GM23248 (cell line): ENCODE data around the gene BBLN. TPM values are rescaled to one million over a fixed set of nuclear protein-coding genes. Genes with fewer than 3 reads are reported as not detected.

Source experiments
- DNase-seq: peaks from one replicate; pipeline ENCODE4 v3.0.0-alpha.2; 2015
- H2AFZ ChIP-seq: fragments of 200-600 bp; sonication (generic); 2 replicates; pipeline ENCODE4 v1.6.1; 2016; ENCODE audit warnings: antibody characterized with exemption
- H3F3A ChIP-seq: fragments of 200-600 bp; sonication (generic); 2 replicates; pipeline ENCODE4 v1.6.1; 2016; ENCODE audit warnings: mild to moderate bottlenecking, antibody characterized with exemption, mixed run types; ENCODE audit not compliant: insufficient read depth
- H3K27ac ChIP-seq: fragments of 200-600 bp; sonication (generic); 2 replicates; pipeline ENCODE4 v1.5.1; 2016; ENCODE audit warnings: mild to moderate bottlenecking
- H3K27me3 ChIP-seq: fragments of 200-600 bp; sonication (generic); replicated peaks from 2 replicates; pipeline ENCODE4 v1.6.1; 2016; ENCODE audit warnings: mild to moderate bottlenecking; ENCODE audit not compliant: insufficient read depth
- H3K36me3 ChIP-seq: fragments of 200-600 bp; sonication (generic); 2 replicates; pipeline ENCODE4 v1.6.1; 2016; ENCODE audit warnings: low read depth, mild to moderate bottlenecking
- H3K4me1 ChIP-seq: fragments of 200-600 bp; sonication (generic); 2 replicates; pipeline ENCODE4 v1.6.1; 2016; ENCODE audit warnings: mild to moderate bottlenecking; ENCODE audit not compliant: insufficient read depth
- H3K4me2 ChIP-seq: fragments of 200-600 bp; sonication (generic); one replicate; pipeline ENCODE4 v1.6.1; 2016; ENCODE audit warnings: mild to moderate bottlenecking; ENCODE audit not compliant: unreplicated experiment
- H3K4me3 ChIP-seq: fragments of 200-600 bp; sonication (generic); 2 replicates; pipeline ENCODE4 v1.5.1; 2016; ENCODE audit warnings: mild to moderate bottlenecking
- H3K79me2 ChIP-seq: fragments of 200-600 bp; sonication (generic); 2 replicates; pipeline ENCODE4 v1.6.1; 2016; ENCODE audit warnings: mild to moderate bottlenecking; ENCODE audit not compliant: insufficient read depth
- H3K9ac ChIP-seq: fragments of 200-600 bp; sonication (generic); 2 replicates; pipeline ENCODE4 v1.6.1; 2016; ENCODE audit warnings: mild to moderate bottlenecking
- H3K9me2 ChIP-seq: fragments of 200-600 bp; sonication (generic); 2 replicates; pipeline ENCODE4 v1.6.1; 2016; ENCODE audit warnings: mixed run types, mild to moderate bottlenecking, moderate library complexity; ENCODE audit not compliant: insufficient read depth
- H3K9me3 ChIP-seq: fragments of 200-600 bp; sonication (generic); one replicate; pipeline ENCODE4 v1.6.1; 2017; ENCODE audit warnings: low read depth
- H4K20me1 ChIP-seq: fragments of 200-600 bp; sonication (generic); 2 replicates; pipeline ENCODE4 v1.6.0; 2016; ENCODE audit not compliant: insufficient read depth
- EZH2 ChIP-seq: fragments of 200-600 bp; sonication (generic); IDR thresholded peaks from 2 replicates; pipeline ENCODE4 v1.6.1; 2018; ENCODE audit warnings: antibody characterized with exemption, mild to moderate bottlenecking; ENCODE audit not compliant: insufficient read depth, poor library complexity, severe bottlenecking
- EZH2phosphoT487 ChIP-seq: fragments of 200-600 bp; sonication (generic); IDR thresholded peaks from 2 replicates; pipeline ENCODE4 v1.6.1; 2018; ENCODE audit warnings: antibody characterized with exemption, moderate library complexity, mild to moderate bottlenecking, low read depth; ENCODE audit not compliant: insufficient read depth
- WGBS, 2 experiments: methylation state at CpG; one replicate each; pipeline ENCODE4 v1.1.6; 2015 to 2017; ENCODE audit warnings: low lambda C conversion rate in 2 of 2, low coverage in 1 of 2; ENCODE audit errors: missing lambda C conversion rate in 2 of 2; 5-methylcytosine and 5-hydroxymethylcytosine counted together
- in situ Hi-C: fragments of 300-500 bp; cut with MboI; formaldehyde crosslinking; loops from 2 replicates; pipeline ENCODE4 v1.15.0; 2020
- polyA plus RNA-seq: library from polyadenylated mRNA; unstranded; fragments of >200 nt; fragmentation: Nextera tagmentation; extraction: Ambion mirVana; gene quantifications from 2 replicates; pipeline ENCODE4 v1.2.1, GENCODE V29; 2016
- total RNA-seq: library from RNA; depleted of rRNA; stranded (reverse); fragments of >200 nt; shearing (Covaris generic); gene quantifications from 2 replicates; pipeline ENCODE4 v1.2.3, GENCODE V29; 2014

The BBLN gene
- total and polyA plus RNA-seq, 2 experiments from 2014 or later, result 137 to 315 TPM

DNA sequence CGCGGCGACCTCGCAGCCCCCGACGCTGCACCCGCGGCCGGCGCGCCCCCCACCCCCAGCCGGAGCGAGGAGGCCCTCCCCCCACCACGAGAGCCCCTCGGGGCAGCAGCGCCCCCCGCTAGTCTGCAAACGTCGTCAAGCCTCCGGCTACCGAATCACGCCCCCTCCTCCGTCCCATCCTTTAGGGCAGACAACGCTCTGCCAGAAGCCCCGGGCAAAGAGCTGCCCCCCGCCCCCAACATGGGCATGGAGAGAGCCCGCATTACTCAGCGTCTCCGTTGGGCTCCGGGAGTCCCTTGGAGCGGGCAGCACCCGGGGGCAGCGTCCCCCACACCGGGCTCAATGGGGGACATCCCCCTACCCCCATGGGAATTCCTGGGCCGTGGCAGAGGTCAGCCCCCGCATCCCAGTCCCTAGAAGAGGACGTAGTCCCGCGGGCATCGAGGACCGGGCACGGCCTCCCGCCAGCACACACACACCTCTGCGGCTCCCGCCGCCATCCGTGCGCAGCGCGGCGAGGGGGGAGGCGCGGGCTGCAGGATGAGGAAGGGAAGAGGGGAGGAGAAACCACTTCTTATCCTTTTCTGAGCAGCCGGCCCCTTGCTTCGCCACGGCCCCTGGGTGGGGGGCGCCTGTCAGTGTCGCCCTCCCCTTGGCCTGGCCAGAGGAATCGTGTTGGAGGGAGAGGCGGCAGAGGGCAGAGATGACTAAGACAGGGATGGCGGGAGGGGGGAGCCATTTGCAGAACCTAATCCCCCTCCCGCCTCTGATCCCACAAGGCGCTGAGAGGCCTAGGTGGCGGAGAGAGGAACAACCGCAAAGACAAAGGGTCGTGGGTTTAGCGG lies 43.9 kb downstream of the BBLN start:
- peak overlapping the region; percentile 75 for H3K4me3 ChIP-seq
- DNase-seq, result peak; percentile 71
- H3F3A ChIP-seq, result peaks cover 11% of the 10 kb centered on the region; the same call in 1 of the 2 replicates
- peak overlapping the region; percentile 62 for H2AFZ ChIP-seq
- WGBS, 2 experiments, result 2% methylated on average over 40 to 53 of the region's 67 CpGs
- no peaks in the 10 kb centered on the region for H3K27me3 ChIP-seq
- H3K36me3 ChIP-seq, result no peaks in the 10 kb centered on the region
- peaks cover 15% of the 10 kb centered on the region; the same call in 1 of the 2 replicates for H3K79me2 ChIP-seq
- in situ Hi-C loops, result no loop called here
- TF ChIP-seq EZH2 (no peak), EZH2phosphoT487 (no peak)
- H3K9me2 ChIP-seq, result no peaks in the 10 kb centered on the region
- H3K27ac ChIP-seq, result no peak overlapping the region
- H3K4me1 ChIP-seq, result peaks cover 9% of the 10 kb centered on the region
- no peaks in the 10 kb centered on the region for H3K9me3 ChIP-seq
- H4K20me1 ChIP-seq, result no peaks in the 10 kb centered on the region
- peak overlapping the region; percentile 57 for H3K9ac ChIP-seq
- peak overlapping the region; percentile 83 for H3K4me2 ChIP-seq

DNA sequence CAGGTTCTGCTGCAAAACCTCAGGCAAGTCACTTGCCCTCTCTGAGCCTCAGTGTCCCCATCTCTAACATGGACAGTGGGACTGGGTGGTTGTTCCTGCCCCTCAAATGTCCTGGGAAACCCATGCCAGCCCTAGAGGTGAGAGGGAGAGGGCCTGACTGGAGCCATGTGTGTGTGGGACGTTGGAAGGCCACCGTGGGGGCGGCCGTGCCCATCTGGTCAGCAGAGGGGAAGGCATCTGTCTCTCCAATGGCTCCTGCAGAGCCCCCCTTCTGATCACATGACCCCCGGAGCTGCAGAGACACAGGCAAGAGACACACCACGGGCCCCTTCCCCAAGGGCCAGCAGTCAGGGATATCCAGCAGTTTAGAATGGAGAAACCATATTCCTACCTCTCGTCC lies 44.8 kb downstream of the BBLN start:
- peaks cover 9% of the 10 kb centered on the region for H3K4me1 ChIP-seq
- no peaks in the 10 kb centered on the region for H3K36me3 ChIP-seq
- H4K20me1 ChIP-seq, result no peaks in the 10 kb centered on the region
- in situ Hi-C loops, result no loop called here
- no peak overlapping the region for H3K27ac ChIP-seq
- H3K27me3 ChIP-seq, result no peaks in the 10 kb centered on the region
- H3K9me3 ChIP-seq, result no peaks in the 10 kb centered on the region
- TF ChIP-seq EZH2, result no peak
- TF ChIP-seq EZH2phosphoT487, result no peak
- 8 to 17% methylated on average over 7 of the region's 7 CpGs for WGBS, 2 experiments
- peak overlapping the region; percentile 62; the same call in 1 of the 2 replicates for H2AFZ ChIP-seq
- peaks cover 15% of the 10 kb centered on the region; the same call in 1 of the 2 replicates for H3K79me2 ChIP-seq
- peak overlapping the region; percentile 75 for H3K4me3 ChIP-seq
- peaks cover 11% of the 10 kb centered on the region; the same call in 1 of the 2 replicates for H3F3A ChIP-seq
- no peaks in the 10 kb centered on the region for H3K9me2 ChIP-seq
- peak overlapping the region; percentile 83 for H3K4me2 ChIP-seq
- peak overlapping the region; percentile 57 for H3K9ac ChIP-seq
- no peak for DNase-seq

DNA sequence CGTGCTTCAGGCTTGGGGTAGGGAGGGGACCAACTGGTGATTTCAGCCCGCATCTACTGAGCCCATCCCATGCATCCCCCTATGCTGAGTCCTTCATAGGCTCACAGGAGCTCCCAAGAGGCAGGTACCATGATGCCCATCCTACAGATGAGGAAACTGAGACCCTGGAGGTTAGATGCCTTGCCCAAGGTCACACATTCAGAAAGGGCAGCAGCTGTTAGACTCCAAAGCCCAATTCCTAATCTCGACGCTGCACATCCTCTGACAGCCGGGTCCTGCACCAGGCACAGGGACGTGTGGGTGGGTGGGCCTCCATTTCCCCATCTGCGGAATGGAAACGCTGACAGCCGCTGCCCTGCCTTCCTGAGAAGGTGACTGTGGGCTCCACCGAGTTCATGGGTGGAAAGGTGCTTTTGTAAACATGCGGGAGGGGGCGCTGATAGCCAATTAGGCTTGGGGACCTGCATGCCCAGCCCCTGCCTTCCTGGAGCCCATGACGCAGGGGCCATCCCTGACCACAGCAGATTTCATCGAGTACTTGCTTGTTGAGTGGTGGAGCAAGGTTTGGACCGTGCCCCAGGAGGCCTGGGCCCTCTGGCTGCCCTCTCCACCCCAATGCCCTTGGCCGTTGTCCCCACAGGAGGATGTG lies 45.4 kb downstream of the BBLN start:
- Histone ChIP-seq H3K4me3 (0 out of 2 replicates have a peak overlapping the region, but pooled peaks have one; percentile 75), H2AFZ (no peak overlapping the region), H3K9ac (no peak overlapping the region), H3F3A (peaks cover 11% of the 10 kb centered on the region; the same call in 1 of the 2 replicates), H3K79me2 (peaks cover 15% of the 10 kb centered on the region; the same call in 1 of the 2 replicates), H4K20me1 (no peaks in the 10 kb centered on the region), H3K27ac (no peak overlapping the region), H3K4me2 (no peak overlapping the region), H3K9me2 (no peaks in the 10 kb centered on the region), H3K36me3 (no peaks in the 10 kb centered on the region), H3K4me1 (peaks cover 9% of the 10 kb centered on the region), H3K27me3 (no peaks in the 10 kb centered on the region), H3K9me3 (no peaks in the 10 kb centered on the region)
- no peak for DNase-seq
- WGBS, 2 experiments, result 64 to 69% methylated on average over 16 of the region's 16 CpGs
- in situ Hi-C loops, result no loop called here
- TF ChIP-seq EZH2phosphoT487 (no peak), EZH2 (no peak)

DNA sequence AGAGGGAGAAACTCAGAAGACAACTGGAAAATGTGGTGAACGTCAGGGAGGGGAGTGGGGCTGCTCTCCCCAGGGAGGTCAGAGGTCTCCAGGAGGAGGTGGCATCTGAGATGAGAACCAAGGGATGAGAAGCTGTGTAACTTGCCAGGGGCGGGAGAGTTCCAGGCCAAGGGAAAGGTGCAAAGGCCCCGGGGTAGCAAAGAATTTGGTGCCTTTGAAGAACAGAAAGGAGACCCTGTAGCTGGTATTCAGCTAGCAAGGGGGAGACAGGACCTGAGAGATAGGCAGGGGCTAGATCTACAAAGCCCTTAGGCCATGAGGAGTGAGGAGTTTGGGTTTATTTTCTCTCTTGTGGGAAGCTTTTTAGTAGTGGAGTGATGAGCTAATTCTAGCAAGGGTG lies 46.4 kb downstream of the BBLN start:
- Histone ChIP-seq H3K4me3 (no peak overlapping the region), H3F3A (peaks cover 11% of the 10 kb centered on the region; the same call in 1 of the 2 replicates), H3K27ac (no peak overlapping the region), H3K4me1 (peaks cover 9% of the 10 kb centered on the region), H3K9me2 (no peaks in the 10 kb centered on the region), H3K27me3 (no peaks in the 10 kb centered on the region), H4K20me1 (no peaks in the 10 kb centered on the region), H2AFZ (no peak overlapping the region), H3K4me2 (no peak overlapping the region), H3K9me3 (no peaks in the 10 kb centered on the region), H3K79me2 (peaks cover 15% of the 10 kb centered on the region; the same call in 1 of the 2 replicates), H3K36me3 (no peaks in the 10 kb centered on the region), H3K9ac (no peak overlapping the region)
- in situ Hi-C loops, result no loop called here
- DNase-seq, result no peak
- no peak for TF ChIP-seq EZH2phosphoT487
- TF ChIP-seq EZH2, result no peak
- WGBS, 2 experiments, result 59% methylated on average over 3 of the region's 3 CpGs
